ENCODE results near the gene CALD1.

The CALD1 gene

GRCh38 chr7:134747326-134747725 is 32.1 kb upstream of the CALD1 start:
- no peak for DNase-seq (ENCODE audit: low spot score)
- in situ Hi-C loops (cut with MboI; ENCODE audit: low sequenced_read_pairs, unreplicated experiment) = no loop called here
- TF ChIP-seq CTCF (IDR thresholded peaks at IDR 0.05; ENCODE audit: borderline replicate concordance, control extremely low read depth, extremely low read depth, insufficient read depth, missing control alignments) = no peak

- in situ Hi-C loops (cut with MboI; ENCODE audit: low sequenced_read_pairs, unreplicated experiment) = no loop called here
- peak; percentile 71 for TF ChIP-seq CTCF (IDR thresholded peaks at IDR 0.05; ENCODE audit: borderline replicate concordance, control extremely low read depth, extremely low read depth, insufficient read depth, missing control alignments)
- DNase-seq (ENCODE audit: low spot score) = peak; percentile 64
Measured at GRCh38 chr7:134750083-134751062, 29.1 kb upstream of the CALD1 start.

- no peak for TF ChIP-seq CTCF (IDR thresholded peaks at IDR 0.05; ENCODE audit: borderline replicate concordance, control extremely low read depth, extremely low read depth, insufficient read depth, missing control alignments)
- in situ Hi-C loops (cut with MboI; ENCODE audit: low sequenced_read_pairs, unreplicated experiment) = no loop called here
- DNase-seq (ENCODE audit: low spot score) = no peak
Measured at GRCh38 chr7:134752006-134752760, 27.3 kb upstream of the CALD1 start.

- no peak for TF ChIP-seq CTCF (IDR thresholded peaks at IDR 0.05; ENCODE audit: borderline replicate concordance, control extremely low read depth, extremely low read depth, insufficient read depth, missing control alignments)
- DNase-seq (ENCODE audit: low spot score) = no peak
- in situ Hi-C loops (cut with MboI; ENCODE audit: low sequenced_read_pairs, unreplicated experiment) = no loop called here
Measured at GRCh38 chr7:134755422-134756022, 23.9 kb upstream of the CALD1 start.

- no peak for TF ChIP-seq CTCF (IDR thresholded peaks at IDR 0.05; ENCODE audit: borderline replicate concordance, control extremely low read depth, extremely low read depth, insufficient read depth, missing control alignments)
- DNase-seq (ENCODE audit: low spot score) = no peak
- in situ Hi-C loops (cut with MboI; ENCODE audit: low sequenced_read_pairs, unreplicated experiment) = no loop called here
Measured at GRCh38 chr7:134757938-134758337, 21.5 kb upstream of the CALD1 start.

GRCh38 chr7:134758981-134759380 is 20.5 kb upstream of the CALD1 start:
- DNase-seq (ENCODE audit: low spot score) = no peak
- no peak for TF ChIP-seq CTCF (IDR thresholded peaks at IDR 0.05; ENCODE audit: borderline replicate concordance, control extremely low read depth, extremely low read depth, insufficient read depth, missing control alignments)
- in situ Hi-C loops (cut with MboI; ENCODE audit: low sequenced_read_pairs, unreplicated experiment) = no loop called here

All from GM13976 (cell line).